Common myeloid progenitor, CD34-positive (primary cell): ENCODE results near the gene GFM1.
"Not testable (repeated sequence)": the region's sequence is repeated elsewhere in the genome, so short reads cannot be mapped to it uniquely, and the experiment has no call there.

Experiments used
- CTCF ChIA-PET: fragments of 350-600 bp; sonication (Branson Sonifier 250); formaldehyde crosslinking; loops from one replicate; lab custom pipeline; 2021; ENCODE audit warnings: antibody characterized with exemption; lab: Charles Lee
- POLR2A ChIA-PET: fragments of 350-600 bp; sonication (Branson Sonifier 250); formaldehyde crosslinking; loops from one replicate; lab custom pipeline; 2021; ENCODE audit warnings: antibody characterized with exemption; lab: Charles Lee
- DNase-seq, 3 donors: peaks; one replicate each; pipeline versions ENCODE4 v3.0.0 to v3.0.0-alpha.2; 2013
- H3K27ac ChIP-seq, 2 experiments: 1 replicate in 1 of 2; 2 replicates in 1 of 2; pipeline ENCODE4 v1.7.0; 2013; ENCODE audit warnings: inconsistent platforms in 2 of 2, low read length in 2 of 2, mild to moderate bottlenecking in 2 of 2, low read depth in 1 of 2, moderate library complexity in 1 of 2; ENCODE audit not compliant: severe bottlenecking in 2 of 2, insufficient read depth in 1 of 2, poor library complexity in 1 of 2
- H3K27me3 ChIP-seq, 5 experiments: replicated peaks in 2 of 5; 1 replicate in 3 of 5; 2 replicates in 2 of 5; pipeline versions ENCODE4 v1.6.1 to v1.7.0; 2013; ENCODE audit warnings: low read length in 4 of 5, mild to moderate bottlenecking in 2 of 5, moderate library complexity in 2 of 5, inconsistent platforms in 1 of 5; ENCODE audit not compliant: insufficient read depth in 5 of 5, control insufficient read depth in 4 of 5
- H3K36me3 ChIP-seq, 4 experiments: 1 replicate in 2 of 4; 2 replicates in 2 of 4; pipeline versions ENCODE4 v1.6.1 to v1.7.0; 2013; ENCODE audit warnings: low read length in 3 of 4, control low read depth in 1 of 4, mild to moderate bottlenecking in 1 of 4; ENCODE audit not compliant: control insufficient read depth in 4 of 4, insufficient read depth in 4 of 4
- H3K4me1 ChIP-seq, 4 experiments: 1 replicate in 3 of 4; 2 replicates in 1 of 4; pipeline versions ENCODE4 v1.6.1 to v1.7.1; 2013; ENCODE audit warnings: low read length in 3 of 4, mild to moderate bottlenecking in 3 of 4, control low read depth in 1 of 4, inconsistent platforms in 1 of 4, moderate library complexity in 1 of 4; ENCODE audit not compliant: control insufficient read depth in 4 of 4, insufficient read depth in 4 of 4; ENCODE audit errors: control extremely low read depth in 1 of 4
- H3K4me3 ChIP-seq, 7 experiments: 1 replicate in 4 of 7; 2 replicates in 3 of 7; pipeline versions ENCODE4 v1.5.1 to v1.7.0; 2013; ENCODE audit warnings: mild to moderate bottlenecking in 7 of 7, low read length in 6 of 7, moderate library complexity in 6 of 7, inconsistent platforms in 2 of 7, low read depth in 2 of 7, control low read depth in 1 of 7; ENCODE audit not compliant: insufficient read depth in 4 of 7, control insufficient read depth in 1 of 7; ENCODE audit errors: extremely low read depth in 1 of 7
- H3K9me3 ChIP-seq, 5 experiments: 1 replicate in 4 of 5; 2 replicates in 1 of 5; pipeline versions ENCODE4 v1.6.1 to v1.7.1; 2013; ENCODE audit warnings: low read length in 4 of 5, mild to moderate bottlenecking in 2 of 5, inconsistent platforms in 1 of 5, low read depth in 1 of 5, moderate library complexity in 1 of 5; ENCODE audit not compliant: control insufficient read depth in 4 of 5, insufficient read depth in 2 of 5; ENCODE audit errors: control extremely low read depth in 1 of 5
- WGBS: methylation state at CpG from one replicate; pipeline ENCODE4 v1.1.5; 2013; ENCODE audit not compliant: insufficient coverage; 5-methylcytosine and 5-hydroxymethylcytosine counted together

The GFM1 gene

GRCh38 chr3:158685159-158685558, 40.8 kb downstream of the GFM1 start:
- peaks cover 2 to 17% (median 2%) of the 10 kb centered on the region in 4 experiments for H3K36me3 ChIP-seq
- DNase-seq: no peak
- H3K27ac ChIP-seq: no peak overlapping the region
- CTCF ChIA-PET: interaction anchor here (1.8 kb wide), 1 partner anchor 26 kb away, joined by 4 read pairs; no protein-coding TSS in a partner anchor
- no CpG with 5 or more reads among the region's 2 CpGs for WGBS
- H3K4me1 ChIP-seq: no peaks in the 10 kb centered on the region
- H3K4me3 ChIP-seq: no peak overlapping the region
- POLR2A ChIA-PET: no interaction called here
- H3K9me3 ChIP-seq: no peaks in the 10 kb centered on the region
- no peaks in the 10 kb centered on the region for H3K27me3 ChIP-seq

GRCh38 chr3:158693866-158694456, 49.6 kb downstream of the GFM1 start:
- CTCF ChIA-PET: interaction anchor here (1.2 to 2.9 kb wide), 5 partner anchors 19 to 95 kb away, joined by 3 to 9 read pairs (median 4); no protein-coding TSS in a partner anchor
- peaks cover 3 to 29% (median 15%) of the 10 kb centered on the region in 4 experiments for H3K36me3 ChIP-seq
- H3K27ac ChIP-seq, DNase-seq, POLR2A ChIA-PET, H3K4me3 ChIP-seq, H3K9me3 ChIP-seq, H3K27me3 ChIP-seq, H3K4me1 ChIP-seq: not testable (repeated sequence)
- WGBS: 10% methylated on average over 2 of the region's 3 CpGs

DNA sequence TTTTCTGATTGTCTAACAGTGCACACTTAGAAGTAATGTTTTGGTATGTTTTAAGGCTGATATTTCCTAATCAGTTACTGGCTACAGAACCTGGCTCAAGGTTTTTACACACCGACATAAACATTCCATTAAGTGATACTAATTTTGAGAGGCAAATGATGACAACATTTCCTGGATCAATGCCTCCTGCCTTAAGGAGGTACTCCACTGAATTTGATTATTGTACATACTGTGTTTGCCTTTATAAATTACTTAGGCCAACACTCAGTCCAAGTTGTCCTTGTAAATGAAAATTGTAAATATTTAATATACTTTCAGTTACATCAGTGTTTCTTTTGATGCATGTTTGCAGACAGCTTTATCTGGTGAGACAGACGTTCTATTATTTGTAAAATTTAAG, 52.3 kb downstream of the GFM1 start:
- Histone ChIP-seq H3K27ac (no peak overlapping the region), H3K4me1 (peaks cover 0 to 23% (median 1%) of the 10 kb centered on the region in 4 experiments), H3K27me3 (no peaks in the 10 kb centered on the region), H3K4me3 (no peak overlapping the region), H3K36me3 (peaks cover 3 to 21% (median 8%) of the 10 kb centered on the region in 4 experiments), H3K9me3 (no peaks in the 10 kb centered on the region)
- WGBS: no CpG with 5 or more reads among the region's 2 CpGs
- no peak for DNase-seq
- CTCF ChIA-PET: interaction anchor here (0.7 to 2.9 kb wide), 5 partner anchors 10 to 37 kb away, joined by 3 to 8 read pairs (median 3); no protein-coding TSS in a partner anchor
- POLR2A ChIA-PET: no interaction called here

DNA sequence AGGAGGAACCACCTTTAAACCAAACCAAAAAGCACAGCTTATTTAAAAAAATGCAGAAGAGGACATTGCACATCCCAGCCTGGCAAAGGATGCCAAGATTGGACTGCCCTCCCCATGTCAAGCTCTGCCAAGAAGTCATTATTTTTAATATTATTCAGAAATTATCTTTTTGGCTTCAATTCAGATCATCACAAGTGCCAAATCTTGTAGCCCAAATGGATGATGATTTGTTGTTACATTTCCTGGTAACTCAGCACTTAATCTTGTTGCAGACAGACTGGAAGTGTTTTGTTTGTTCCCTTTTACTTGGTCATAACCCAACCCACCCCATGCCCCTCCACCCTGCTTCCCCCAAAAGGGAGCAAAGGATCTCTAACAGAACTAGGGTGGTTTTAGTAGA, 56.2 kb downstream of the GFM1 start:
- H3K27ac ChIP-seq: no peak overlapping the region
- H3K36me3 ChIP-seq: peaks cover 0 to 8% (median 3%) of the 10 kb centered on the region in 4 experiments
- no peaks in the 10 kb centered on the region for H3K9me3 ChIP-seq
- H3K4me3 ChIP-seq: peak overlapping the region in 1 of 7 experiments; percentile 31
- H3K27me3 ChIP-seq: no peaks in the 10 kb centered on the region
- H3K4me1 ChIP-seq: peaks cover 0 to 27% (median 1%) of the 10 kb centered on the region in 4 experiments
- DNase-seq: peak in 2 of 3 donors; percentile 57 to 79
- ChIA-PET POLR2A (no interaction called here), CTCF (interaction anchor here (1.3 to 2.0 kb wide), 3 partner anchors 23 to 28 kb away, joined by 3 to 6 read pairs (median 5); no protein-coding TSS in a partner anchor)

- no peak overlapping the region for H3K4me3 ChIP-seq
- H3K4me1 ChIP-seq: peaks cover 0 to 27% (median 1%) of the 10 kb centered on the region in 4 experiments
- no peak for DNase-seq
- peaks cover 0 to 8% (median 3%) of the 10 kb centered on the region in 4 experiments for H3K36me3 ChIP-seq
- no peaks in the 10 kb centered on the region for H3K27me3 ChIP-seq
- no CpG with 5 or more reads among the region's 4 CpGs for WGBS
- ChIA-PET CTCF (interaction anchor here (0.7 to 2.0 kb wide), 7 partner anchors 10 to 40 kb away, joined by 3 to 6 read pairs (median 3); no protein-coding TSS in a partner anchor), POLR2A (no interaction called here)
- H3K27ac ChIP-seq: no peak overlapping the region
- H3K9me3 ChIP-seq: no peaks in the 10 kb centered on the region
These were observed 57.2 kb downstream of the GFM1 start for GRCh38 chr3:158701420-158702065.

DNA sequence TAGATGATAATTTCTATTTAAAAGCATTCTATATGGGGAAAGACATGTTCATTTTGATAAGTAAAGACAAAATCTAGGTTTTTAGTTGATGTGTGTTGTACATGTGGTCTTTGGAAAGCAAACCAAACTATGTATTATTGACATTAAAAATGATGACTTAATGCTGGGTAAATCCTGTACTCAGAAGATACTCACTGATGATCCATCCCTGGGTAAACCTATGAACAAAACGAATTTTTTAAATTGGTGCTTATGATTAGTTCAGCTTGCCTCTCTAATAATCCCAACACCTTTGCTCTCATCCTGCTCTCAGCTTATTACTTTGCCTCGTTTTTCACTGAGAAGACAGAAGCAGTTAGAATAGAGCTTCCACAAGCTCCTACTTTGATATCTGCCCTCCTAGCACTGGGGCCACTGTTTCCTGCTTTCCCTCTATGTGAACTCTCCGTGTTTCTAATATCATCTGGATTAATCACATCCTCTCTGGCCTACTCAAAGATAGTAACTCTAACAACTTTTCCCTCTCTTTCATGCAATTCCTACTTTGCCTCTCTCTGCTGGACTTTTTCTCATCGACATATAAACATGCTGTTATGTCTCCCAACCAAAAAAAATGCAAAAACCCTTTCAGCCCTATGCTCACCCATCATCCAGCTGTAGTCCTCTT, 58.6 kb downstream of the GFM1 start:
- Histone ChIP-seq H3K4me3 (no peak overlapping the region), H3K27ac (no peak overlapping the region), H3K4me1 (peaks cover 0 to 27% (median 1%) of the 10 kb centered on the region in 4 experiments), H3K27me3 (no peaks in the 10 kb centered on the region), H3K9me3 (no peaks in the 10 kb centered on the region), H3K36me3 (peaks cover 0 to 16% (median 5%) of the 10 kb centered on the region in 4 experiments)
- CTCF ChIA-PET: interaction anchor here (0.7 to 2.4 kb wide), 6 partner anchors 10 to 1182 kb away, joined by 3 to 12 read pairs (median 4); partner anchors contain the start of gene LXN
- POLR2A ChIA-PET: no interaction called here
- 63% methylated on average over 4 of the region's 4 CpGs for WGBS
- no peak for DNase-seq
